ENCODE data around the gene RASGRF2.

DNA sequence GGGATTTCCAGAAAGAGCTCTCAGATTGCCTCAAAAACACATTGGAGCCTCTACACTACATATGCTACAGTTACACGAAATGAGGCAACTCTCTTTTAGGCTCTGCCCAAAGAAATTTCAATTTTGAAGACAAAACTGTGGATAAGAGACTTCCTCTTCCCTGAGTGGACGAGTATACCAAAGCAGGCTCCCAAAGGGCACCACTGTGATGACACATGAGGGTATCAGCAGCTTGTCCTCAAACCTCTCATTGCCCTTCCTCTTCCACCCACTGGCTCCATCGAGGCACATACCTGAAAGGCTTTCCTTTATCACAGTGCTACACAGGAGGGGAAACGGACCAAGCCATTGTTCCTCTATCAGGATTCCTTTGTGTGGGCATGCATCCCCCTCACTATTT is 284.3 kb downstream of the RASGRF2 start:
- TF ChIP-seq, protein P1, sequence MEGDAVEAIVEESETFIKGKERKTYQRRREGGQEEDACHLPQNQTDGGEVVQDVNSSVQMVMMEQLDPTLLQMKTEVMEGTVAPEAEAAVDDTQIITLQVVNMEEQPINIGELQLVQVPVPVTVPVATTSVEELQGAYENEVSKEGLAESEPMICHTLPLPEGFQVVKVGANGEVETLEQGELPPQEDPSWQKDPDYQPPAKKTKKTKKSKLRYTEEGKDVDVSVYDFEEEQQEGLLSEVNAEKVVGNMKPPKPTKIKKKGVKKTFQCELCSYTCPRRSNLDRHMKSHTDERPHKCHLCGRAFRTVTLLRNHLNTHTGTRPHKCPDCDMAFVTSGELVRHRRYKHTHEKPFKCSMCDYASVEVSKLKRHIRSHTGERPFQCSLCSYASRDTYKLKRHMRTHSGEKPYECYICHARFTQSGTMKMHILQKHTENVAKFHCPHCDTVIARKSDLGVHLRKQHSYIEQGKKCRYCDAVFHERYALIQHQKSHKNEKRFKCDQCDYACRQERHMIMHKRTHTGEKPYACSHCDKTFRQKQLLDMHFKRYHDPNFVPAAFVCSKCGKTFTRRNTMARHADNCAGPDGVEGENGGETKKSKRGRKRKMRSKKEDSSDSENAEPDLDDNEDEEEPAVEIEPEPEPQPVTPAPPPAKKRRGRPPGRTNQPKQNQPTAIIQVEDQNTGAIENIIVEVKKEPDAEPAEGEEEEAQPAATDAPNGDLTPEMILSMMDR (CRISPR knock-in tag; IDR thresholded peaks at IDR 0.05) = no peak
- TF ChIP-seq EZH2 (conservative IDR thresholded peaks at IDR 0.05; ENCODE audit: low read depth, low read length) (no peak), TCF7L2 (IDR thresholded peaks at IDR 0.05; ENCODE audit: low read depth, low read length) (no peak), MAZ (IDR thresholded peaks at IDR 0.05; ENCODE audit: borderline replicate concordance, low read depth, low read length) (no peak), MAZ (CRISPR knock-in tag; IDR thresholded peaks at IDR 0.05; ENCODE audit: low read depth) (no peak), RBM22 (optimal IDR thresholded peaks at IDR 0.05; ENCODE audit: low read length) (no peak)

All from HepG2 (cell line).